Naive thymus-derived CD4-positive, alpha-beta T cell (primary cell): ENCODE results near the gene FAM174C. TPM values are rescaled to one million over a fixed set of nuclear protein-coding genes. Genes with fewer than 3 reads are reported as not detected.
A peak's percentile ranks its signal among the peaks of the same experiment; 100 is the strongest.

Experiments used
- ATAC-seq: fragments of 150-1000 bp; cut with Tn5 transposase; 2 replicates; pipeline ENCODE4 v1.10.0; 2021; ENCODE audit warnings: mild to moderate bottlenecking, moderate library complexity
- CTCF ChIA-PET: fragments of 350-600 bp; sonication (Branson Sonifier 250); formaldehyde crosslinking; loops from one replicate; lab custom pipeline; 2021; ENCODE audit warnings: antibody characterized with exemption; lab: Charles Lee
- POLR2A ChIA-PET: fragments of 350-600 bp; sonication (Branson Sonifier 250); formaldehyde crosslinking; loops from one replicate; lab custom pipeline; 2021; ENCODE audit warnings: antibody characterized with exemption, inconsistent platforms; lab: Charles Lee
- DNase-seq, 9 donors: peaks; one replicate each; pipeline versions ENCODE4 v3.0.0 to v3.0.0-alpha.2; 2020 to 2022; ENCODE audit warnings: mixed read lengths in 1 of 9
- H3K27ac ChIP-seq: one replicate; pipeline ENCODE4 v1.7.0; 2013; ENCODE audit warnings: mild to moderate bottlenecking, low read depth, low read length, moderate library complexity
- H3K27me3 ChIP-seq, 2 donors: one replicate each; pipeline ENCODE4 v1.7.0; 2013; ENCODE audit warnings: low read length in 2 of 2, mild to moderate bottlenecking in 2 of 2, moderate library complexity in 2 of 2; ENCODE audit not compliant: control insufficient read depth in 2 of 2, insufficient read depth in 2 of 2
- H3K36me3 ChIP-seq, 3 experiments: 1 replicate in 2 of 3; 2 replicates in 1 of 3; pipeline ENCODE4 v1.7.0; 2013; ENCODE audit warnings: low read length in 3 of 3, mild to moderate bottlenecking in 3 of 3, moderate library complexity in 1 of 3; ENCODE audit not compliant: insufficient read depth in 3 of 3, control insufficient read depth in 2 of 3
- H3K4me1 ChIP-seq, 2 donors: one replicate each; pipeline ENCODE4 v1.7.0; 2013; ENCODE audit warnings: low read length in 2 of 2, mild to moderate bottlenecking in 2 of 2, moderate library complexity in 1 of 2; ENCODE audit not compliant: control insufficient read depth in 2 of 2, insufficient read depth in 2 of 2
- H3K4me3 ChIP-seq: 2 replicates; pipeline ENCODE4 v1.7.0; 2013; ENCODE audit warnings: mild to moderate bottlenecking, low read length
- H3K9me3 ChIP-seq, 3 experiments: 1 replicate in 2 of 3; 2 replicates in 1 of 3; pipeline ENCODE4 v1.7.0; 2013; ENCODE audit warnings: low read length in 3 of 3; ENCODE audit not compliant: control insufficient read depth in 2 of 3
- H3K27ac Mint-ChIP-seq, 9 donors: one replicate each; pipeline ENCODE4 v1.8.0; 2020 to 2022; ENCODE audit warnings: mixed read lengths in 9 of 9, mild to moderate bottlenecking in 8 of 9, moderate library complexity in 5 of 9, inconsistent platforms in 2 of 9
- H3K27me3 Mint-ChIP-seq, 5 donors: one replicate each; pipeline ENCODE4 v1.8.0; 2021 to 2022; ENCODE audit warnings: mixed read lengths in 5 of 5, mild to moderate bottlenecking in 1 of 5
- H3K36me3 Mint-ChIP-seq, 5 donors: one replicate each; pipeline ENCODE4 v1.8.0; 2020 to 2022; ENCODE audit warnings: mixed read lengths in 5 of 5, mild to moderate bottlenecking in 3 of 5, inconsistent platforms in 1 of 5
- H3K4me1 Mint-ChIP-seq, 7 donors: one replicate each; pipeline ENCODE4 v1.8.0; 2020 to 2022; ENCODE audit warnings: mixed read lengths in 7 of 7, mild to moderate bottlenecking in 3 of 7, inconsistent platforms in 1 of 7
- H3K4me3 Mint-ChIP-seq, 10 donors: one replicate each; pipeline ENCODE4 v1.8.0; 2020 to 2022; ENCODE audit warnings: mild to moderate bottlenecking in 10 of 10, mixed read lengths in 10 of 10, moderate library complexity in 6 of 10, inconsistent platforms in 2 of 10
- H3K9me3 Mint-ChIP-seq, 11 donors: one replicate each; pipeline ENCODE4 v1.8.0; 2020 to 2022; ENCODE audit warnings: mixed read lengths in 11 of 11, mild to moderate bottlenecking in 4 of 11, inconsistent platforms in 1 of 11, moderate library complexity in 1 of 11
- intact Hi-C, 2 donors: fragments of 100-400 bp; cut with micrococcal nuclease; formaldehyde crosslinking; loops; one replicate each; pipeline ENCODE4 v1.15.1; 2023
- polyA plus RNA-seq, 2 donors: library from polyadenylated mRNA; unstranded; fragments of 300-500 nt; fragmentation: Illumina TruSeq; gene quantifications; one replicate each; pipeline ENCODE4 v1.2.3, GENCODE V29; 2021
- total RNA-seq, 6 experiments: library from RNA in 5 of 6; stranded (reverse) in 5 of 6; gene quantifications; 1 replicate in 5 of 6; 2 replicates in 1 of 6; pipeline ENCODE4 v1.2.3 and lab custom pipeline; 2021 to 2026

FAM174C gene
- total and polyA plus RNA-seq, 7 experiments from 2014 or later: 31.7 to 78.8 (median 50.0) TPM

DNA sequence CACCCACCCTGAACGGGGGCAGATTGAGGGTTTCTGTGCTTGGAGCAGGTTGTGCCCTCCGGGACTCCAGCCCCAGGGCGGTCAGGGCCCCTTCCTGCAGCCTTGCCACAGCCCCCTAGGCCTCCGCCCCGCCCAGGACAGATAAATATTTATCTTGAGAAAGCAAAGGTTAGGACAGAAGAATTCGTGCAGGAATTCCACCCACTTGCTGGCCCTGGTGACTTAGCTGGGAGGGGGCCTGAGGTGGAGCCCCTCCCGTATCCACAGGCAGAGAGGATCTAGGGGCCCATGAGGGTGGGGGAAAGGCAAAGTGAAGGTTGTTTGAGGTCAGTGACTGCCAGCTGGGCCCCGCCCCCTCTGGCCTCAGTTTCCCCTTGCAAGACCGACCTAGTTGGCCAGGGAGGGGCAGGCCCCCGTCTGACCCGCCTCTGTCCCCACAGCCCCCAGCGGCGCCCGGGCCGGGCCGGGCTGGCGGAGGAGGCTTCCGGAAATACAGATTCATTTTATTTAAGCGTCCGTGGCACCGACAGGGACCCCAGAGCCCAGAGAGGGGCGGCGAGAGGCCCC is 21.7 kb upstream of the FAM174C start:
- Histone ChIP-seq H3K27me3 (no peaks in the 10 kb centered on the region), H3K27ac (peak overlapping the region; percentile 93), H3K4me3 (peak overlapping the region; percentile 63), H3K4me1 (peaks cover 30 to 47% of the 10 kb centered on the region in 2 donors), H3K36me3 (peaks cover 19 to 56% (median 29%) of the 10 kb centered on the region in 3 experiments), H3K9me3 (no peaks in the 10 kb centered on the region)
- no peaks in the 10 kb centered on the region for H3K27me3 Mint-ChIP-seq
- H3K4me1 Mint-ChIP-seq: peaks cover 9 to 36% (median 30%) of the 10 kb centered on the region in 7 donors
- ChIA-PET POLR2A (interaction anchor here (1.0 to 10.8 kb wide), 7 partner anchors 8 to 226 kb away, joined by 3 to 229 read pairs (median 14); partner anchors contain the start of genes CIRBP and FAM174C), CTCF (interaction anchor here (1.3 to 1.9 kb wide), 3 partner anchors 8 to 13 kb away, joined by 3 to 13 read pairs (median 13); no protein-coding TSS in a partner anchor)
- H3K4me3 Mint-ChIP-seq: peak overlapping the region in 8 of 10 donors; percentile 61 to 97 (median 84)
- peak in 1 of 9 donors; percentile 20 for DNase-seq
- peak overlapping the region in 8 of 9 donors; percentile 21 to 90 (median 78) for H3K27ac Mint-ChIP-seq
- intact Hi-C loops: no loop called here
- H3K9me3 Mint-ChIP-seq: peaks cover 0 to 3% (median 0%) of the 10 kb centered on the region in 11 donors
- no peak for ATAC-seq
- peaks cover 0 to 24% (median 4%) of the 10 kb centered on the region in 5 donors for H3K36me3 Mint-ChIP-seq

DNA sequence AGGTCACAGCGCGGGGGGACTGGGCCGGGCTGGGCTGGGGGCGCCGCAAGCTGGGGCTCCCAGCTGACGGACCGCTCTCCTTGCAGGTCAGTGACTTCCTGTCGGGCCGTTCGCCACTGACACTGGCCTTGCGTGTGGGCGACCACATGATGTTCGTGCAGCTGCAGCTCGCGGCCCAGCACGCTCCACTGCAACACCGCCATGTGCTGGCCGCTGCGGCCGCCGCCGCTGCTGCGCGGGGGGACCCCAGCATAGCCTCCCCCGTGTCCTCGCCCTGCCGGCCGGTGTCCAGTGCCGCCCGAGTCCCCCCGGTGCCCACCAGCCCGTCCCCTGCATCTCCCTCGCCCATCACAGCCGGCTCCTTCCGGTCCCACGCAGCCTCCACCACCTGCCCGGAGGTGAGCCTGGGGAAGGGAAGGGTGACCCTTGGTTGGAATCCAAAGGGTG is 21.2 kb upstream of the FAM174C start:
- ChIA-PET CTCF (interaction anchor here (1.7 to 2.2 kb wide), 3 partner anchors 10 to 13 kb away, joined by 10 to 13 read pairs (median 13); no protein-coding TSS in a partner anchor), POLR2A (interaction anchor here (1.0 to 10.8 kb wide), 4 partner anchors 7 to 225 kb away, joined by 3 to 229 read pairs (median 20); partner anchors contain the start of genes CIRBP and FAM174C)
- ATAC-seq (no peak), DNase-seq (no peak)
- Histone ChIP-seq H3K4me3 (no peak overlapping the region), H3K27me3 (no peaks in the 10 kb centered on the region), H3K9me3 (no peaks in the 10 kb centered on the region), H3K27ac (peak overlapping the region; percentile 93), H3K36me3 (peaks cover 19 to 56% (median 29%) of the 10 kb centered on the region in 3 experiments), H3K4me1 (peaks cover 32 to 50% of the 10 kb centered on the region in 2 donors)
- Mint-ChIP-seq H3K27me3 (no peaks in the 10 kb centered on the region), H3K36me3 (peaks cover 0 to 25% (median 4%) of the 10 kb centered on the region in 5 donors), H3K4me1 (peaks cover 9 to 41% (median 34%) of the 10 kb centered on the region in 7 donors), H3K4me3 (peak overlapping the region in 3 of 10 donors; percentile 27 to 95 (median 73)), H3K27ac (peak overlapping the region in 3 of 9 donors; percentile 38 to 69 (median 38)), H3K9me3 (peaks cover 0 to 3% (median 0%) of the 10 kb centered on the region in 11 donors)
- intact Hi-C loops: no loop called here

- no peak overlapping the region for H3K4me3 ChIP-seq
- H3K9me3 ChIP-seq: no peaks in the 10 kb centered on the region
- ATAC-seq (no peak), DNase-seq (no peak)
- H3K36me3 ChIP-seq: peaks cover 19 to 56% (median 29%) of the 10 kb centered on the region in 3 experiments
- peaks cover 37 to 55% of the 10 kb centered on the region in 2 donors for H3K4me1 ChIP-seq
- intact Hi-C loops: no loop called here
- peaks cover 12 to 46% (median 38%) of the 10 kb centered on the region in 7 donors for H3K4me1 Mint-ChIP-seq
- H3K36me3 Mint-ChIP-seq: peaks cover 0 to 26% (median 4%) of the 10 kb centered on the region in 5 donors
- H3K27me3 Mint-ChIP-seq: no peaks in the 10 kb centered on the region
- H3K27ac Mint-ChIP-seq: peak overlapping the region in 6 of 9 donors; percentile 38 to 87 (median 63)
- CTCF ChIA-PET: interaction anchor here (2.1 to 2.2 kb wide), 2 partner anchors 11 to 12 kb away, joined by 7 to 10 read pairs; no protein-coding TSS in a partner anchor
- H3K4me3 Mint-ChIP-seq: peak overlapping the region in 8 of 10 donors; percentile 1 to 62 (median 42)
- no peaks in the 10 kb centered on the region for H3K27me3 ChIP-seq
- POLR2A ChIA-PET: interaction anchor here (0.7 to 10.8 kb wide), 5 partner anchors 7 to 226 kb away, joined by 3 to 229 read pairs (median 11); partner anchors contain the start of genes CIRBP and FAM174C
- H3K9me3 Mint-ChIP-seq: peaks cover 0 to 2% (median 0%) of the 10 kb centered on the region in 11 donors
- peak overlapping the region; percentile 93 for H3K27ac ChIP-seq
Measured at GRCh38 chr19:1254530-1255185, 20.7 kb upstream of the FAM174C start.

- peaks cover 0 to 26% (median 4%) of the 10 kb centered on the region in 5 donors for H3K36me3 Mint-ChIP-seq
- no peak for DNase-seq
- H3K4me1 Mint-ChIP-seq: peaks cover 16 to 51% (median 42%) of the 10 kb centered on the region in 7 donors
- peak overlapping the region; percentile 93 for H3K27ac ChIP-seq
- H3K4me3 ChIP-seq: no peak overlapping the region
- H3K27ac Mint-ChIP-seq: peak overlapping the region in 5 of 9 donors; percentile 38 to 87 (median 69)
- H3K9me3 Mint-ChIP-seq: peaks cover 0 to 1% (median 0%) of the 10 kb centered on the region in 11 donors
- peaks cover 19 to 56% (median 29%) of the 10 kb centered on the region in 3 experiments for H3K36me3 ChIP-seq
- H3K4me3 Mint-ChIP-seq: peak overlapping the region in 3 of 10 donors; percentile 37 to 62 (median 48)
- no peak for ATAC-seq
- H3K4me1 ChIP-seq: peaks cover 45 to 64% of the 10 kb centered on the region in 2 donors
- intact Hi-C loops: no loop called here
- no peaks in the 10 kb centered on the region for H3K27me3 Mint-ChIP-seq
- CTCF ChIA-PET: interaction anchor here (0.6 to 2.2 kb wide), 3 partner anchors 11 to 12 kb away, joined by 3 to 10 read pairs (median 7); no protein-coding TSS in a partner anchor
- POLR2A ChIA-PET: interaction anchor here (0.7 to 14.9 kb wide), 4 partner anchors 11 to 153 kb away, joined by 3 to 366 read pairs (median 120); partner anchors contain the start of genes ATP5F1D, CIRBP and FAM174C
- H3K9me3 ChIP-seq: no peaks in the 10 kb centered on the region
- H3K27me3 ChIP-seq: no peaks in the 10 kb centered on the region
Measured at GRCh38 chr19:1255186-1256161, 19.9 kb upstream of the FAM174C start.

DNA sequence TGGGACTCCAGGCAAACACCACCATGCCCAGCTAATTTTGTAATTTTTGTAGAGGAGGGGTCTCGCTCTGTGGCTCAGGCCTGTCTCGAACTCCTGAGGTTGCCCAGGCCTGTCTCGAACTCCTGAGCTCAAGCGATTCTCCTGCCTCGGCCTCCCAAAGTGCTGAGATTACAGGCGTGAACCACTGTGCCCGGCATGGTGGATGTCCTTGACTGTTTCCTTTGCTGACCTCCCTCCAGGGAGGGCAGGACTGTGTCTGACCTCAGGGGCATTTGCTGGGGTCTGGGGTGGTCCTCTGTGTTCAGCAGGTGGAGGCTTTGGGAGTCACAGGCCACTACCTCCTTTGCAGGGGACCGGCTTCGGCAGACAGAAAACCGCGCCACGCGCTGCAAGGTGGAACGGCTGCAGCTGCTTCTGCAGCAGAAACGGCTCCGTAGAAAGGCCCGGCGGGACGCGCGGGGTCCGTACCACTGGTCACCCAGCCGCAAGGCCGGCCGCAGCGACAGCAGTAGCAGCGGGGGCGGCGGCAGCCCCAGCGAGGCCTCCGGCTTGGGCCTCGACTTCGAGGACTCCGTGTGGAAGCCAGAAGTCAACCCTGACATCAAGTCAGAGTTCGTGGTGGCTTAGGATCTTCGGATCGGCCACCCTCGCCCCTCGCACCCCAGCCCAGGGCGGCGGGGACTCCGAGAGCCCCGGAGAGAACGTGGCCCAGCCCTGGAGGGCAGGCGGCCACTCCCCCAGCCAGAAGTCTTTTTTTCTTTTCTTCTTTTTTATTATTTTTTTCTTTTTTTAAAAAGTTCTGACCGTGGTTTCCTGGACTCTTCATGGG is 18.5 kb upstream of the FAM174C start:
- ChIA-PET CTCF (interaction anchor here (1.7 to 2.2 kb wide), 3 partner anchors 9 to 13 kb away, joined by 5 to 10 read pairs (median 7); no protein-coding TSS in a partner anchor), POLR2A (interaction anchor here (0.6 to 14.9 kb wide), 4 partner anchors 10 to 19 kb away, joined by 3 to 366 read pairs (median 120); partner anchors contain the start of genes ATP5F1D, CIRBP and FAM174C)
- ATAC-seq (no peak), DNase-seq (no peak)
- H3K27me3 Mint-ChIP-seq: no peaks in the 10 kb centered on the region
- no peak overlapping the region for H3K27ac ChIP-seq
- H3K4me3 Mint-ChIP-seq: peak overlapping the region in 7 of 10 donors; percentile 12 to 90 (median 41)
- peaks cover 23 to 58% (median 48%) of the 10 kb centered on the region in 7 donors for H3K4me1 Mint-ChIP-seq
- no peaks in the 10 kb centered on the region for H3K9me3 ChIP-seq
- peaks cover 19 to 46% (median 29%) of the 10 kb centered on the region in 3 experiments for H3K36me3 ChIP-seq
- no peak overlapping the region for H3K4me3 ChIP-seq
- H3K4me1 ChIP-seq: peaks cover 54 to 67% of the 10 kb centered on the region in 2 donors
- H3K36me3 Mint-ChIP-seq: peaks cover 0 to 19% (median 4%) of the 10 kb centered on the region in 5 donors
- H3K9me3 Mint-ChIP-seq: no peaks in the 10 kb centered on the region
- intact Hi-C loops: no loop called here
- no peaks in the 10 kb centered on the region for H3K27me3 ChIP-seq
- peak overlapping the region in 8 of 9 donors; percentile 33 to 98 (median 87) for H3K27ac Mint-ChIP-seq
